ENCODE measurements around the gene GRM7. TPM values are rescaled to one million over a fixed set of nuclear protein-coding genes. Genes with fewer than 3 reads are reported as not detected.

The GRM7 gene
- total RNA-seq, 1 experiment from 2014 or later, result not detected

DNA sequence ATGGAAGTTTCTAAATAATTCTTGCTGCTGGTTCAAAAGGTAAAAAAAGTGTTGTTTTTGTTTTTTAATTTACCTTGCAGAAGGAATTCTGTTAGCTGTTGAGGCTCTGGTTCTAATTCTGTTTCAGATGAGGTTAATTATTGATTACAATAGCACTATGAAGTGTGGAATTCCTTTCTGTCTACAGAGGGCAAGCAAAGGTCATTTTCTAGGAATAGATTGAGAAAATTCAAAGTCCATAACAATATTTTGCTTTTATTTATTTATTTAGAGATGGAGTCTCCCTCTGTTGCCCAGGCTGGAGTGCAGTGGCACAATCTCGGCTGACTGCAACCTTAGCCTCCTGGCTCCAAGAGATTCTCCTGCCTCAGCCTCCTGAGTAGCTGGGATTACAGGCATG lies 789.6 kb downstream of the GRM7 start:
- CTCF ChIA-PET, result no interaction called here
- H3K4me3 ChIP-seq (replicated peaks in 1 of 2; ENCODE audit: low read depth in 1 of 2, low read length in 2 of 2), result no peak overlapping the region
- H3K9me3 ChIP-seq (ENCODE audit: control insufficient read depth in 1 of 2, insufficient read depth in 1 of 2, low read depth in 1 of 2, low read length in 2 of 2), result no peaks in the 10 kb centered on the region
- no peak overlapping the region for H3K27ac ChIP-seq (ENCODE audit: low read depth, low read length)
- DNase-seq (ENCODE audit: low read depth, low spot score), result no peak
- no peak overlapping the region for H2AFZ ChIP-seq (ENCODE audit: low read depth, low read length, poor library complexity, severe bottlenecking)
- no TSS peak for BruUV-seq (replicated peaks)
- intact Hi-C loops (cut with micrococcal nuclease), result no loop called here
- POLR2A ChIA-PET, result no interaction called here
- no peak for ATAC-seq
- H3K4me2 ChIP-seq (ENCODE audit: low read length), result no peak overlapping the region
- H3K9me2 ChIP-seq (ENCODE audit: insufficient read depth), result no peaks in the 10 kb centered on the region
- H3K27me3 ChIP-seq (ENCODE audit: insufficient read depth, low read length), result no peaks in the 10 kb centered on the region
- RAD21 ChIA-PET (ENCODE audit: low non-redundant PET in 1 of 2, low total read pairs in 2 of 2, uncharacterized antibody in 2 of 2, unreplicated experiment in 2 of 2), result no interaction called here
- no peaks in the 10 kb centered on the region for H4K20me1 ChIP-seq (ENCODE audit: insufficient read depth)
- no peaks in the 10 kb centered on the region for H3K4me1 ChIP-seq (ENCODE audit: control insufficient read depth in 1 of 2, insufficient read depth in 2 of 2, low read length in 2 of 2)
- H3K79me2 ChIP-seq (ENCODE audit: insufficient read depth, low read length), result no peaks in the 10 kb centered on the region
- no peaks in the 10 kb centered on the region for H3K36me3 ChIP-seq (ENCODE audit: control insufficient read depth in 1 of 2, insufficient read depth in 2 of 2, low read length in 2 of 2)
- H3K9ac ChIP-seq (ENCODE audit: low read length), result no peak overlapping the region
- no peak for TF ChIP-seq ZFX (IDR thresholded peaks at IDR 0.05)
- TF ChIP-seq JUND (IDR thresholded peaks at IDR 0.05), result no peak
- no peak for TF ChIP-seq SP1 (IDR thresholded peaks at IDR 0.05; ENCODE audit: low read depth)
- no peak for TF ChIP-seq EZH2 (IDR thresholded peaks at IDR 0.05)
- TF ChIP-seq POLR2A (IDR thresholded peaks at IDR 0.05; ENCODE audit: borderline replicate concordance, extremely low read depth, insufficient read depth, insufficient read length), result no peak

DNA sequence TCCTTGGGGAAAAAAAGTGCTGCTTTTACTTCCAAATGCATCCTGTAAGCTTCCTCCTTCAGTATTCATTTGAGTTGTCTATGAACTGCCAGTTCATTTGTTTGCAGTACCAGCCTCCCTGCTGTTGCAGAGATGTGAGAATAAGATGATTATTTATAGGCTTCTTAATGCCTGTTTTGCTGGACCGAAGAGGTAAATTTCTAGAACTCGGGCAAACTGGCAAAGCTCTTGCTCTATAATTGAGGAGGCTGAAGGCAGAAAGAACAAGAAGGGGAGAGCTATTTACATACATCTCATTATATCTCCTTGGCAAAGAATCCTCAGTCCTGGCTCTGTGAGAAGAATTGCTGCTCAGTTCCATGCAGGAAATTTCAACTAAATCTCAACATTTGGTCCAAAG lies 790.4 kb downstream of the GRM7 start:
- Histone ChIP-seq H3K79me2 (ENCODE audit: insufficient read depth, low read length) (no peaks in the 10 kb centered on the region), H3K27ac (ENCODE audit: low read depth, low read length) (no peak overlapping the region), H3K4me2 (ENCODE audit: low read length) (no peak overlapping the region), H3K9ac (ENCODE audit: low read length) (no peak overlapping the region), H3K9me3 (ENCODE audit: control insufficient read depth in 1 of 2, insufficient read depth in 1 of 2, low read depth in 1 of 2, low read length in 2 of 2) (no peaks in the 10 kb centered on the region), H3K27me3 (ENCODE audit: insufficient read depth, low read length) (no peaks in the 10 kb centered on the region), H4K20me1 (ENCODE audit: insufficient read depth) (no peaks in the 10 kb centered on the region), H3K9me2 (ENCODE audit: insufficient read depth) (no peaks in the 10 kb centered on the region), H3K4me1 (ENCODE audit: control insufficient read depth in 1 of 2, insufficient read depth in 2 of 2, low read length in 2 of 2) (no peaks in the 10 kb centered on the region), H2AFZ (ENCODE audit: low read depth, low read length, poor library complexity, severe bottlenecking) (no peak overlapping the region), H3K4me3 (replicated peaks in 1 of 2; ENCODE audit: low read depth in 1 of 2, low read length in 2 of 2) (no peak overlapping the region), H3K36me3 (ENCODE audit: control insufficient read depth in 1 of 2, insufficient read depth in 2 of 2, low read length in 2 of 2) (no peaks in the 10 kb centered on the region)
- POLR2A ChIA-PET, result no interaction called here
- DNase-seq (ENCODE audit: low read depth, low spot score) (no peak), ATAC-seq (no peak)
- TF ChIP-seq ELF1 (IDR thresholded peaks at IDR 0.05; ENCODE audit: borderline replicate concordance, low read depth) (no peak), JUND (IDR thresholded peaks at IDR 0.05) (no peak), CEBPB (IDR thresholded peaks at IDR 0.05; ENCODE audit: low read depth) (no peak), SRF (IDR thresholded peaks at IDR 0.05; ENCODE audit: low read depth) (no peak), POLR2A (IDR thresholded peaks at IDR 0.05; ENCODE audit: borderline replicate concordance, extremely low read depth, insufficient read depth, insufficient read length) (no peak), POLR2AphosphoS5 (IDR thresholded peaks at IDR 0.05; ENCODE audit: low read depth, low read length) (no peak), EGR1 (IDR thresholded peaks at IDR 0.05; ENCODE audit: low read depth) (no peak), EZH2phosphoT487 (IDR thresholded peaks at IDR 0.05; ENCODE audit: borderline replicate concordance) (no peak), SIN3A (IDR thresholded peaks at IDR 0.05; ENCODE audit: low read depth) (no peak), EZH2 (IDR thresholded peaks at IDR 0.05) (no peak), FOSL1 (IDR thresholded peaks at IDR 0.05; ENCODE audit: low read depth) (no peak), TCF7L2 (IDR thresholded peaks at IDR 0.05; ENCODE audit: borderline replicate concordance, extremely low read depth, insufficient read depth, insufficient read length) (no peak), ZNF274 (IDR thresholded peaks at IDR 0.05; ENCODE audit: low read depth, low read length) (no peak), ZFX (IDR thresholded peaks at IDR 0.05) (no peak), SP1 (IDR thresholded peaks at IDR 0.05; ENCODE audit: low read depth) (no peak)
- TF ChIP-seq, protein P1, sequence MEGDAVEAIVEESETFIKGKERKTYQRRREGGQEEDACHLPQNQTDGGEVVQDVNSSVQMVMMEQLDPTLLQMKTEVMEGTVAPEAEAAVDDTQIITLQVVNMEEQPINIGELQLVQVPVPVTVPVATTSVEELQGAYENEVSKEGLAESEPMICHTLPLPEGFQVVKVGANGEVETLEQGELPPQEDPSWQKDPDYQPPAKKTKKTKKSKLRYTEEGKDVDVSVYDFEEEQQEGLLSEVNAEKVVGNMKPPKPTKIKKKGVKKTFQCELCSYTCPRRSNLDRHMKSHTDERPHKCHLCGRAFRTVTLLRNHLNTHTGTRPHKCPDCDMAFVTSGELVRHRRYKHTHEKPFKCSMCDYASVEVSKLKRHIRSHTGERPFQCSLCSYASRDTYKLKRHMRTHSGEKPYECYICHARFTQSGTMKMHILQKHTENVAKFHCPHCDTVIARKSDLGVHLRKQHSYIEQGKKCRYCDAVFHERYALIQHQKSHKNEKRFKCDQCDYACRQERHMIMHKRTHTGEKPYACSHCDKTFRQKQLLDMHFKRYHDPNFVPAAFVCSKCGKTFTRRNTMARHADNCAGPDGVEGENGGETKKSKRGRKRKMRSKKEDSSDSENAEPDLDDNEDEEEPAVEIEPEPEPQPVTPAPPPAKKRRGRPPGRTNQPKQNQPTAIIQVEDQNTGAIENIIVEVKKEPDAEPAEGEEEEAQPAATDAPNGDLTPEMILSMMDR (IDR thresholded peaks at IDR 0.05 in 2 of 3, conservative IDR thresholded peaks at IDR 0.05 in 1 of 3; ENCODE audit: borderline replicate concordance in 1 of 3, insufficient read depth in 1 of 3, low read depth in 2 of 3, low read length in 2 of 3), result no peak
- TF ChIP-seq, protein P2, sequence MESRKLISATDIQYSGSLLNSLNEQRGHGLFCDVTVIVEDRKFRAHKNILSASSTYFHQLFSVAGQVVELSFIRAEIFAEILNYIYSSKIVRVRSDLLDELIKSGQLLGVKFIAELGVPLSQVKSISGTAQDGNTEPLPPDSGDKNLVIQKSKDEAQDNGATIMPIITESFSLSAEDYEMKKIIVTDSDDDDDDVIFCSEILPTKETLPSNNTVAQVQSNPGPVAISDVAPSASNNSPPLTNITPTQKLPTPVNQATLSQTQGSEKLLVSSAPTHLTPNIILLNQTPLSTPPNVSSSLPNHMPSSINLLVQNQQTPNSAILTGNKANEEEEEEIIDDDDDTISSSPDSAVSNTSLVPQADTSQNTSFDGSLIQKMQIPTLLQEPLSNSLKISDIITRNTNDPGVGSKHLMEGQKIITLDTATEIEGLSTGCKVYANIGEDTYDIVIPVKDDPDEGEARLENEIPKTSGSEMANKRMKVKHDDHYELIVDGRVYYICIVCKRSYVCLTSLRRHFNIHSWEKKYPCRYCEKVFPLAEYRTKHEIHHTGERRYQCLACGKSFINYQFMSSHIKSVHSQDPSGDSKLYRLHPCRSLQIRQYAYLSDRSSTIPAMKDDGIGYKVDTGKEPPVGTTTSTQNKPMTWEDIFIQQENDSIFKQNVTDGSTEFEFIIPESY (IDR thresholded peaks at IDR 0.05; ENCODE audit: extremely low read depth, insufficient replicate concordance, low read length), result no peak
- TF ChIP-seq, protein P3, sequence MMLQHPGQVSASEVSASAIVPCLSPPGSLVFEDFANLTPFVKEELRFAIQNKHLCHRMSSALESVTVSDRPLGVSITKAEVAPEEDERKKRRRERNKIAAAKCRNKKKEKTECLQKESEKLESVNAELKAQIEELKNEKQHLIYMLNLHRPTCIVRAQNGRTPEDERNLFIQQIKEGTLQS (IDR thresholded peaks at IDR 0.05), result no peak
- TF ChIP-seq, protein P4, sequence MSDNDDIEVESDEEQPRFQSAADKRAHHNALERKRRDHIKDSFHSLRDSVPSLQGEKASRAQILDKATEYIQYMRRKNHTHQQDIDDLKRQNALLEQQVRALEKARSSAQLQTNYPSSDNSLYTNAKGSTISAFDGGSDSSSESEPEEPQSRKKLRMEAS (IDR thresholded peaks at IDR 0.05), result no peak
- intact Hi-C loops (cut with micrococcal nuclease), result no loop called here
- BruUV-seq (replicated peaks), result no TSS peak
- RAD21 ChIA-PET (ENCODE audit: low non-redundant PET in 1 of 2, low total read pairs in 2 of 2, uncharacterized antibody in 2 of 2, unreplicated experiment in 2 of 2), result no interaction called here
- CTCF ChIA-PET, result no interaction called here
